GM15510 (cell line): ENCODE results near the gene PGP.

Experiments used
- POLR2A ChIP-seq: IDR thresholded peaks from 3 replicates; pipeline ENCODE4 v1.6.1; 2011; ENCODE audit warnings: borderline replicate concordance; ENCODE audit not compliant: insufficient read length; ENCODE audit errors: extremely low read depth

The PGP gene

GRCh38 chr16:2238838-2239675 is 24.4 kb upstream of the PGP start:
- TF ChIP-seq POLR2A: no peak

- peak; percentile 12 for TF ChIP-seq POLR2A
Observed at GRCh38 chr16:2238150-2238837, 23.7 kb upstream of the PGP start.

GRCh38 chr16:2237493-2238149 is 23.0 kb upstream of the PGP start:
- TF ChIP-seq POLR2A: no peak

- no peak for TF ChIP-seq POLR2A
Observed at GRCh38 chr16:2237102-2237482, 22.5 kb upstream of the PGP start.

- TF ChIP-seq POLR2A: no peak
Observed at GRCh38 chr16:2236337-2237101, 21.9 kb upstream of the PGP start, which contains the start of gene DNASE1L2. TSS of gene DNASE1L2 (plus strand) at chr16:2236444. CDS start at chr16:2236817, 373 bp downstream.

- TF ChIP-seq POLR2A: peak; percentile 11
Observed at GRCh38 chr16:2235695-2236336, 21.2 kb upstream of the PGP start.

GRCh38 chr16:2235234-2235651 is 20.6 kb upstream of the PGP start:
- no peak for TF ChIP-seq POLR2A

- no peak for TF ChIP-seq POLR2A
Observed at GRCh38 chr16:2234813-2235170, 20.2 kb upstream of the PGP start.

GRCh38 chr16:2233872-2234812 is 19.5 kb upstream of the PGP start:
- no peak for TF ChIP-seq POLR2A

GRCh38 chr16:2233046-2233775 is 18.6 kb upstream of the PGP start:
- no peak for TF ChIP-seq POLR2A

- no peak for TF ChIP-seq POLR2A
Observed at GRCh38 chr16:2232094-2232990, 17.7 kb upstream of the PGP start.
